Measurements from ENCODE around the gene RBM39.

DNA sequence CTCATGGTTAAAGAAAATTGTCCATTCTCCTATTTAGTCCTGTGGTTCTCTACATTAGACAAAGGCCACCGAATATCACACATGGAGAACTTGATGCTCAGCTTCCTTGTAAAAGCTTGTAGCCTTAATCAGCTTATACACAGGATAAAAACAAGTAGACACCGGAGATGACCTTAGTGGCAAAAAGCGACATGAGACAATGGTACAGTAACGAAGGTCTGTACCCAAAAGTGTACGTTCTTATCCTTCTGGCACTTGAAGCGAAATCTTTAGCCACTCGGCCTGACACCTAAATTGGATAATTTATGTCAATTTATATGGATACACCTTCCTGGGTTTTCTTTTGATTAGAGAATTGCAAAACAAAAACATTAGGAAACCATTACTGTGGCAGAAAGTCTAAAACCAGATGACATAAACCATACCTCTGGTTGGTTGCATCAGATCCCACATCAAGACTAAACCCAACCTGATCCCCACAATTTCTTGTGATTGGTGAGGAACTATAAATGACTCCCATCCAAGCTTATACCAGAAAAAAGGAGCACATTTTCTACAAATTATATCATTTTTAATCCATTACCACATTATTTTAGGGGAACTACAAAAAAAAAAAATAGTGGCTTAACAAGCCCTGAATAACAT is 6.1 kb downstream of the RBM39 start:
- TF ChIP-seq POLR2A (IDR thresholded peaks at IDR 0.05; ENCODE audit: low read depth) (no peak), EP300 (IDR thresholded peaks at IDR 0.05) (no peak), POLR2AphosphoS5 (IDR thresholded peaks at IDR 0.05) (no peak)
- TF ChIP-seq, protein P1, sequence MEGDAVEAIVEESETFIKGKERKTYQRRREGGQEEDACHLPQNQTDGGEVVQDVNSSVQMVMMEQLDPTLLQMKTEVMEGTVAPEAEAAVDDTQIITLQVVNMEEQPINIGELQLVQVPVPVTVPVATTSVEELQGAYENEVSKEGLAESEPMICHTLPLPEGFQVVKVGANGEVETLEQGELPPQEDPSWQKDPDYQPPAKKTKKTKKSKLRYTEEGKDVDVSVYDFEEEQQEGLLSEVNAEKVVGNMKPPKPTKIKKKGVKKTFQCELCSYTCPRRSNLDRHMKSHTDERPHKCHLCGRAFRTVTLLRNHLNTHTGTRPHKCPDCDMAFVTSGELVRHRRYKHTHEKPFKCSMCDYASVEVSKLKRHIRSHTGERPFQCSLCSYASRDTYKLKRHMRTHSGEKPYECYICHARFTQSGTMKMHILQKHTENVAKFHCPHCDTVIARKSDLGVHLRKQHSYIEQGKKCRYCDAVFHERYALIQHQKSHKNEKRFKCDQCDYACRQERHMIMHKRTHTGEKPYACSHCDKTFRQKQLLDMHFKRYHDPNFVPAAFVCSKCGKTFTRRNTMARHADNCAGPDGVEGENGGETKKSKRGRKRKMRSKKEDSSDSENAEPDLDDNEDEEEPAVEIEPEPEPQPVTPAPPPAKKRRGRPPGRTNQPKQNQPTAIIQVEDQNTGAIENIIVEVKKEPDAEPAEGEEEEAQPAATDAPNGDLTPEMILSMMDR (IDR thresholded peaks at IDR 0.05): no peak
